Middle frontal gyrus (tissue), 1 donor: ENCODE results near the gene QKI.

Experiments used
- DNase-seq: peaks from one replicate; pipeline ENCODE4 v3.0.0-alpha.2; 2015; ENCODE audit warnings: low spot score; ENCODE audit errors: extremely low spot score

The QKI gene

GRCh38 chr6:163486821-163487220 is 72.3 kb downstream of the QKI start:
- DNase-seq, result no peak

GRCh38 chr6:163487606-163488005 is 73.1 kb downstream of the QKI start:
- no peak for DNase-seq

DNA sequence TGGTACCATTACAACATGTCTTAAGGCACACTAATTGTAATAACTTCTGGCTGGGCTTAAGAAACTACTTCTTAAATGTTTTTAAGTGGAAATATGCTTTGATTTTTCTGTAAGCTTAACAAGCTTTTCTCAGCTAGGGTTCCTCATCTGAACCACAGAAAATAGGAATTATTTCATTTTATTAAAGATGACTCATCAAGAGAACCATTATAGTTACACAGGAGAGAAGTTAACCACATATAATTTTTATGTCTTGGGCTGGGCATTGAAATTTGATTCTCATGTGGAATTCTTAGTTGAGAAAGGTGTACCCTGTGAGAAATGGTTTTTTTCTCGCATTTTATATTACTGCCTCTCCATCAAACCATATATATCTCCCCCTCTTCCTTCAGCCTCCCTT is 75.1 kb downstream of the QKI start:
- no peak for DNase-seq

DNA sequence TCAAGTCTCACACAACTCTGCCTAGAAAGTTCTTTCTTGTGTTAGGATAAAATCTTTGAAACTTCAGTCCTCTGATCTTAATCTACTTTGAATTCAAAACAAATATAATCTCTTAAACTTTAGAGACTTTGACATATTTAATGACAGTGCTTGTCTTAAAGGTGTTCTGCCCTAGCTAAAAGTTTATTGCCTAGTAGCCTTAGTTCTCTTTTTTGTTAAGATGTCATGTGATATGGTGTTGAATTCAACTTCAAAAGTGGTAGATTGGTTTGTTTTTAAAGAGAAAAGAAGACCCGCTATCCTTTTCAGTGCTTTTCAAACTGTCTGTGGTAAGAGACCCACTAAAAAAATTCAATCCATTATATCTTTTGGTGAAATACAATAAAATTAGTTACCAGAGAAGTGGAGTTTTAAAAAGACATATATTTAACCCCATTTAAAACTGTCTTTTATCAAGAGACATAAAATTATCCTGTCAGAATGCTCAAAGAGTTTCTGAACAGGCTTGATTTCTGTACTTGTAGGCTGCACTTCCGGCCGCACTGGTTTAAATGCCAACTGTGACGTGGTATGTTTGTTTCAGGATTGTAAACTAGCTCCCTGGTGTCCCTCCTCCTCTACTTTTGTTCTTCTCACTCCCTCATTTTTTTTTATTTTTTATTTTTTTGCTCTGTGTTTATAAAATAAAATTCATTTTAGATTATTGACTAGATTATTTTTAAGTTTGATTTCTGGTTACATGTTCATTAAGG is 76.5 kb downstream of the QKI start:
- DNase-seq, result no peak

DNA sequence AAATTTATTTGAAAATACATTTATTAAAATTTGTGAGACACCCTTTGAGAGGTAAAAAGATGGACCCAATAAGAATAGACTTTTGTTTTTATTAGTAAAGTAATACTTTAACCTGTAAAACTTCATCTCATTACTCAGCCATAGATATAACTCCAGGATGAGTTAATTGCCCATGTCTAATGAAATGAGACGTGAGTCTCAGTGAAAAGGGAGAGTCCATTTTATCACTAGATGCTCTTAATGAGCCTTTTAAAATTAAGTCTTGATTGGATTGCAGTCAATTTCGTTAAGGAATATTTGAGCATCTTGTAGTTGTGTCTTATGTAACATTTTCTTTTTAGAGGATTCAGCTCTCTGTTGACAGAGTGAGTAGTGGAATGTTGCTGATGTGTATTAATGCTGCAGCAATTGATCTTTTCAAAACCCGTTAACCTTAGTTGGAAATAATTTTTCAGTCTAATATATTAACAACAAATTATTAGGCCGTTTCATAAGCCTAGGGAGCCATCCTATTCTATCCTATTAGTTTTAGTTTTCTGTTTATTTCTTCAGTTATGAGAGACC is 77.3 kb downstream of the QKI start:
- DNase-seq, result no peak

- no peak for DNase-seq
Measured at GRCh38 chr6:163494279-163494727, 79.8 kb downstream of the QKI start.

DNA sequence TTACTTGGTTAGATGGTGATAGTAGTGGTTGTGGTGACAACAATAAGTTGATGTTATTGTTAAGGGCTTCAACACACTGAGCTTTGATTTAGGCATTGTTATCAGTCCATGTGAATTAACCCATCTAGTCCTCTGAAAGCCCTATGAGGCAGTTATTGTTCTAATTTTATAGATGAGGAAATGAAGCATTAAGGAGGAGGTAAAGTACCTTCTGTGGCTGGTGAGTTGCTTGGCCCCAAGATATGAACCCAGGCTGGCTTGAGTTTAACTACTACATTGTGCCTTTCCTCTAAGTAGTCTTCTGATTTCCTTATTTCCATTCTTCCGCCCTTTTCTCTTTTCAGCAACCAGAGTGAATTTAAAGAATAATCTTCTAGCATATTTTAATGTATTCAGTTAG is 81.7 kb downstream of the QKI start:
- no peak for DNase-seq

DNA sequence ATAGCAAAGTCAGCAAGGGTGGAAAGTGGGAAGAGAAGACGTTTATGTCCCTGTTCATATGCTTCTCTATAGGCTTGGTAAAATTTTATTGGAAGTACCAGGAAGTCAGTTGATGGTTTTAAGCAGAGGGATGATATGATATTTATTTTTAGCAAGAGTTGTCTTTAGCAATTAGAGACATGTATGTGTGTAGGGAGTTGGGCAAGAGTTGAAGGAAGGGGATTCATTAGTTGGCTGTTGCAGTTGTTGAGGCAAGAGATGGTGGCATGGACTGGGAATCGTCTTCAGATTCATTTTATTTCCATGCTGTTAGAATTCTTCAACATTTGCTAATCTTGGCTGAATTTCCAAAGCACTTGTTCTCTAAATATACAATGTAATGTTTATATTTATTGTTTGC is 85.6 kb downstream of the QKI start:
- no peak for DNase-seq

DNA sequence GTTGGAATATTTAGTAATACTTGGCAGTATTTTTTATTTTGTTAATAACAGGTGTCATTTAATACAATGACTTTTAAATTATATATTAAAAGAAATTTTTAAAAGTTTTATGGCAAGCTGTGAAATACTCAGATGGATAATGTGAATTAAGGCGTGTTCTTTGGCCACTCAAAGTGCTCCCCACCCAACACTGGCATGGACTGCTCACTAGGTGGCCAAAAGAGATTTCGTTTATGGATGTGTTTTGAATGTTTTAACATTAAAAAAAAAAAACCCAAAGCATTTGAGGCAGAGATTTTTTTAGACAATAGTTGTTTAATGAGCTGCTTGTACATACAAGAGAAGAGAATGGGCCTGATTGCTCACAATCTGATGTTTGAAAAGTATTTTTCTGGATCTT is 86.5 kb downstream of the QKI start:
- DNase-seq, result no peak

DNA sequence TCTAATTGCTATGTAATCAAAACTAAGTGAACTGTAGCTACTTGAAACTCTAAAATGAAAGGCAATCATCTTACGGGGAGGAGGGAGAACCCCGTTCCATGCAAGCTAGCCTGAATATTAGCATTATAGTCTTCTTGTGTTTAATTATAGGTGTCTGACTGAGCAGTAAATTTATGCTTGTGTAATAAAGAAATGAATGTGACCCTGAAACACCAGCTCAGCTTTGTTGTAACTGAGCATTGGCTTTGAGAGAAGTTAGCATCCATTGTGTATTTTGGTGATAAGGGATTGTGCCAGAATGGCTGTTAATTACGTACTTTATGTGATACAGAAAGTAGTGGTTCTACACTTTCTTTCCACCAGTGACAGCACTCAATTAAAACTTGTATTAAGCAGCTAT is 86.9 kb downstream of the QKI start:
- no peak for DNase-seq

DNA sequence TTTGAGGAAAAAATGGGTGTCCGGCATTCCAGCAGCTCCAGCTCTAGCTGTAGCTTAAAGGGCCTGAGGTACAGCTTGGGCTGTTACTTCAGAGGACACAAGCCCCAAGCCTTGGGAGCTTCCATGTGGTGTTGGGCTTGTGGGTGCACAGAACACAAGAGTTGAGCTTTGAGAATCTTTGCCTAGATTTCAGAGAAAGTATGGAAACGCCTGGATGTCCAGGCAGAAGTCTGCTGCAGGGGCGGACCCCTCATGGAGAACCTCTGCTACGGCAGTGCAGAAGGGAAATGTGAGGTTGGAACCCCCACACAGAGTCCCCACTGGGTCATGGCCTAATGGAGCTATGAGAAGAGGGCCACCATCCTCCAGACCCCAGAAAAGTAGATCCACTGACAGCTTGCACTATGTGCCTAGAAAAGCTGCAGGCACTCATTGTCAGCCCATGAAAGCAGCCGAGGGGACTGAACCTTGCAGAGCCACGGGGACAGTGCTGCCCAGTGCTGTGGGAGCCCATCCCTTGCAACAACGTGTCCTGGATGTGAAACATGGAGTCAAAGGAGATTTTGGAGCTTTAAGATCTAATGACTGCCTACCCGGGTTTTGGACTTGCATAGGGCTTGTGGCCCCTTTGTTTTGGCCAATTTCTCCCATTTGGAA is 90.6 kb downstream of the QKI start:
- no peak for DNase-seq

DNA sequence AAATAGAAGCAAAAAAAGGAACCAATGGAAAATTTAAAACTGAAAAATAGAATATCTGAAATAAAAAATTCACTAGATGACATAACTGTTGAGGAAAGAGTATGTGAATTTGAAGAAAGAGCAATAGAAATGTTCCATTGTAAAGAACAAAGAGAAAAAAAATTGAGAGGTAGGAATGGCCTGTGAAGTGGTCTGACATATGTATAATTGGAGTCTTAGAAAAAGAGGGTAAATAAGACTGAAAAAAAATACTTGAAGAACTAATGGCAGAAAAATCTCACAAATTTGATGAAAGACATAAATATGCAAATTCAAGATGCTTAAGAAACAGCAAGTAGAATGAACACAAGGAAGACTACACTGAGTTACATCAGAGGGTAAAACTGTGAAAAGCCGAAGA is 93.4 kb downstream of the QKI start:
- no peak for DNase-seq

DNA sequence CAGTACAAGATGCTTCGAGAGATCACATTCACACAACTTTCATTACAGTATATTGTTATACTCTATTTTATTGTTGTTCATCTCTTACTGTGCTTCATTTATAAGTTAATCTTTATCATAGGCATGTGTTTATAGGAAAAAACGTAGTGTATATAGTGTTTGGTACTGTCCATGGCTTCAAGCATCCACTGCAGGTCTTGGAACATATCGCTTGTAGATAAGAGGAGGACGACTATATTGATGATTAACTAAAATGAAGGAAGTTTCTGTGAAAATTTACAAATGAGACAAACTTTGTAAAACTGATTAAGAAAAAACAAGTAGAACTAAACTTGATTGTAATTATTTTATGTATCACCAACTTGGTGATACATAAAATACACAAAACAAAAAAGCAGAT is 98.5 kb downstream of the QKI start:
- DNase-seq, result no peak

GRCh38 chr6:163513570-163514166 is 99.2 kb downstream of the QKI start:
- no peak for DNase-seq

DNA sequence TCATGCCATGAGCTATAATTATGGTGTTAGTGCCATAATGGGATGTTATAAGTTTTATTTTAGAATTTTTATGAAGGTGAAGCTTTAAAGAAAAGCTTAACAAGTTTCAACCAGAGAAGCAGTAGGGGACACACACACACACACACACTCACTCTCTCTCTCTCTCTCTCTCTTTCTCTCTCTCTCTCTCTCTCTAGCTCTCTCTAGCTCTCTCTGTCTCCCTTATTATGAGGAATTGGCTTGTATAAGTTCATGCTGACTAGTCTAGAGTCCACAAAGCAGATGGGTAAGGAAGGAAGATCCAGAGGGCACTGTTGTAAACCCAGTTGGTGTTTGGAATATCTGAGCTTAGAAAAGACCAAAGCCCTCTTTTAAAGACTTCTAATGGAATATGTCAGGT is 102.4 kb downstream of the QKI start:
- DNase-seq, result no peak

GRCh38 chr6:163520956-163521355 is 106.4 kb downstream of the QKI start:
- no peak for DNase-seq

DNA sequence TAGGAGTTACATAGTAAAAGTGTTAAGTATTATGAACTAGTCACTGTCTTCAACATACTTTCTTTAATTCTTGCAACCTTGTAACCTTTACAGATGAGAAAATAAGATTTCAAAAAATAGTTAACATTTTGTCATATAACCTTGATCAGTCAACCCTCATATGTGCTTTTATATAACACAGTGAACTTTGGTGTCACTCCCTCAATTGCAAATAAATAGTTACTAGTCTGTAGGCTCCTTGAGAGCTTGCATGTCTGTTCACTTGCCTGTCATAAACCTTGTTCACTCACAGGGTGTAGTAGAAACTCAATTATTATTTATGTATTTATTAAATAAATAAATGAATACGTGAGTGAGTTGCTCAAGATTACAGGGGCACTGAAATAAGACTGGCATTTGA is 107.5 kb downstream of the QKI start:
- DNase-seq, result no peak

GRCh38 chr6:163525926-163526325 is 111.4 kb downstream of the QKI start:
- DNase-seq, result no peak

GRCh38 chr6:163526346-163526745 is 111.8 kb downstream of the QKI start:
- DNase-seq, result no peak

DNA sequence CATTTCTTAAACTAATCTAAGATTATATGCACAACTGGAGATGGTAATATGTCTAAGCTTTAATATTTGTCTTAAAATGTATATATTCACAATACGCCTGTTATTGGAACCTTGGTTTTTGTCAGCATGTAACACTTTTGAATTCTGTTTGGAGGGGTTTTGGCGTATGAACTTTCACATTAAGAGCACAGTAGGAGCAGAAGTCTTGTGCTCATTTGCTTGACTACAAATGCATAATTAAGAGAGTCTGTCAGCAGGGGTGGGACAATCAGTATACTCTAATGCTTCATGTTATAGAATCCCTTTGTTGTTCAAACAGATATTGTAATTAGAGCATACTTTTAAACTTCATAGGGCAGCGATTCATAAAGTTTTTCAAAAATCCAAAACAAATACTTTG is 112.8 kb downstream of the QKI start:
- no peak for DNase-seq

GRCh38 chr6:163529605-163530004 is 115.1 kb downstream of the QKI start:
- no peak for DNase-seq

GRCh38 chr6:163530406-163530805 is 115.9 kb downstream of the QKI start:
- DNase-seq, result no peak
